Activated naive CD8-positive, alpha-beta T cell treated with anti-CD3 and anti-CD28 coated beads, Interleukin-2, amount 50 U/mL, for 24 hours (primary cell): ENCODE data around the gene TIGD4.

Source experiments
- ATAC-seq: fragments of 150-1000 bp; cut with Tn5 transposase; one replicate; pipeline ENCODE4 v1.10.0; 2021
- DNase-seq: peaks from one replicate; pipeline ENCODE4 v3.0.0; 2021
- H3K27ac Mint-ChIP-seq: one replicate; pipeline ENCODE4 v1.8.0; 2021; ENCODE audit warnings: mild to moderate bottlenecking, mixed read lengths
- H3K27me3 Mint-ChIP-seq: one replicate; pipeline ENCODE4 v1.8.0; 2021; ENCODE audit warnings: mixed read lengths
- H3K36me3 Mint-ChIP-seq: one replicate; pipeline ENCODE4 v1.8.0; 2021; ENCODE audit warnings: low read depth, mixed read lengths
- H3K4me1 Mint-ChIP-seq: one replicate; pipeline ENCODE4 v1.8.0; 2021; ENCODE audit warnings: mixed read lengths
- H3K4me3 Mint-ChIP-seq: one replicate; pipeline ENCODE4 v1.8.0; 2021; ENCODE audit warnings: mild to moderate bottlenecking, moderate library complexity, mixed read lengths
- H3K9me3 Mint-ChIP-seq: one replicate; pipeline ENCODE4 v1.8.0; 2021; ENCODE audit warnings: mixed read lengths

TIGD4 gene

DNA sequence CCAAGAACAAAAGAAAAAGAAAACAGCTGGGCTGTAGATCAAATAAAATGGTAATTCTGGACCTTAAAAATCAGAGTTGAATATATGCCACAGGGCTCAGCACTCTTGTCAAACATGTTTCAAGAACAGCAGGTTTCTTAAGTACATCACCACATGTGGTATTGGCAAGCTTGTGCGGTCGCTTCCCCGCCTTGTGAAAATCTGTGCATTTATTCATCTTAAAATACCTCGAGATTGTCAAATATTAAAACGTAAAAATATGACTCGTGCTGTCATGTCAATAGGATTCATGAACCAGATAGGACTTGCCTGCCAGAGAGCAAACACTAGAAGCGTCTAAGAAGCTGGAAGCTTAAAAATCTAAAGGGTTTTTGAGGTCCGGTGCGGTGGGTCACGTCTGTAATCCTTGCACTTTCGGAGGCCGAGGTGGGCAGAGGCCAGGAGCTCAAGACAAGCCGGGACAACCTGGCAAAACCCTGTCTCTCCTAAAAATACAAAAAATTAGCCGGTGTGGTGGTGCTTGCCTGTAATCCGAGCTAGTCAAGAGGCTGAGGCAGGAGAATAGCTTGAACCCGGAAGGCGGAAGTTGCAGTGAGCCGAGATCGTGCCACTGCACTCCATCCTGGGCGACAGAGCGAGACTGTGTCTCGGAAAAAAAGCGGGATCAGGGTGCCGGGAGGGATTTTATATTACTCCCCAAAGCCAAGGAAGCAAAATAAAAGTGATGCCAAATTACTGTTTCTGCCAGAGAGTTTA, 59.6 kb downstream of the TIGD4 start:
- peaks cover 2% of the 10 kb centered on the region for H3K36me3 Mint-ChIP-seq
- ATAC-seq (no peak), DNase-seq (no peak)
- H3K4me3 Mint-ChIP-seq: no peak overlapping the region
- H3K27me3 Mint-ChIP-seq: peaks cover 3% of the 10 kb centered on the region
- no peaks in the 10 kb centered on the region for H3K4me1 Mint-ChIP-seq
- no peak overlapping the region for H3K27ac Mint-ChIP-seq
- peaks cover 11% of the 10 kb centered on the region for H3K9me3 Mint-ChIP-seq
